ENCODE results near the gene LRRC8E. TPM values are rescaled to one million over a fixed set of nuclear protein-coding genes. Genes with fewer than 3 reads are reported as not detected.
"Not testable (repeated sequence)": the region's sequence is repeated elsewhere in the genome, so short reads cannot be mapped to it uniquely, and the experiment has no call there.

LRRC8E gene
- total RNA-seq, 2 donors from 2014 or later, result not detected

DNA sequence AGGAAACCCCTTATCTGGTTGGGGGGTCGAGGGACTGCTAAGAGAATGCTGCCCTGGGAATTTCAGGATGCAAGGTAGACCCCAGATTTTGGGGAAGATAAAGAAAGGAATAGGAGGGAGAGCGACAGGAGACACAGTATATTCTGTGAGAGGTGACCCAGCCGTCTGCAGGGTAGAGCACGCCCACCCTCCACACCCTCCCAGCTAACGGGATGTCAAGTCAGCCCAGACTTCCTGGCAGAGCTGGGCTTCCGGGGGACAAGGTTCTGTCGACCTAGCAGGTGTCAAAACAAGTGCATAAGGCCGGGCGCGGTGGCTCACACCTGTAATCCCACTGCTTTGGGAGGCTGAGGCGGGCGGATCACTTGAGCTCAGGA lies 13.4 kb upstream of the LRRC8E start:
- DNase-seq (no peak), ATAC-seq (replicated peaks in 1 of 2) (no peak)
- Mint-ChIP-seq H3K27ac (no peak overlapping the region), H3K9me3 (no peaks in the 10 kb centered on the region), H3K4me3 (peak overlapping the region; percentile 67 to 77), H3K4me1 (ENCODE audit: low read depth) (peaks cover 31% of the 10 kb centered on the region), H3K36me3 (ENCODE audit: insufficient read depth in 2 of 2) (no peaks in the 10 kb centered on the region), H3K27me3 (ENCODE audit: low read depth) (peaks cover 24% of the 10 kb centered on the region)

DNA sequence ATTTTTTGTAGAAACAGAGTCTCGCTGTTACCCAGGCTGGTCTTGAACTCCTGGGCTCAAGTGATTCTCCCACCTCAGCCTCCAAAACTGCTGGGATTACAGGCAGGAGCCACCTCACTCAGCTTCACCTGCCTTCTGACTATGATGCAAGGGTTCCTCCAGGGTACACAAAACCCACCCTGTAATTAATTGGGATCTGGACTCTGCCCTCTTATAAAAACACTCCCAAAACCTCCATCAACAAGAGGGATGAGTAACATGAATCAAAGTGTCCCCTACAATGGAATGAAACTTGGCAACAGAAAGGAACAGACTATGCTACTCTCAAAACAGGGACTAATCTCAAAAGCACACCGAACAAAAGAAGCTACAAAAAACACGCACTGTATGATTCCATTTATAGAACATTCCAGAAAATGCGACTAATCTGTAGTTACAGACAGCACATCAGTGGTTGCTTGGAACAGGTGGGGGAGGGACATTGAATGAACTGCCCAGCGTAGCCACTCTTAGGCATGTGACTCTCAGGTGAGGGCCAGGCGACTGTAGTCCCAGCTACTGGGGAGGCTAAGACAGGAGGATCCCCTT lies 11.0 kb upstream of the LRRC8E start:
- peaks cover 9% of the 10 kb centered on the region for H3K4me1 Mint-ChIP-seq (ENCODE audit: low read depth)
- no peak for ATAC-seq (replicated peaks in 1 of 2)
- no peak for DNase-seq
- peaks cover 11% of the 10 kb centered on the region for H3K27me3 Mint-ChIP-seq (ENCODE audit: low read depth)
- no peaks in the 10 kb centered on the region for H3K36me3 Mint-ChIP-seq (ENCODE audit: insufficient read depth in 2 of 2)
- H3K9me3 Mint-ChIP-seq, result peaks cover 0 to 3% of the 10 kb centered on the region in 2 donors
- H3K4me3 Mint-ChIP-seq, result no peak overlapping the region
- H3K27ac Mint-ChIP-seq, result no peak overlapping the region

DNA sequence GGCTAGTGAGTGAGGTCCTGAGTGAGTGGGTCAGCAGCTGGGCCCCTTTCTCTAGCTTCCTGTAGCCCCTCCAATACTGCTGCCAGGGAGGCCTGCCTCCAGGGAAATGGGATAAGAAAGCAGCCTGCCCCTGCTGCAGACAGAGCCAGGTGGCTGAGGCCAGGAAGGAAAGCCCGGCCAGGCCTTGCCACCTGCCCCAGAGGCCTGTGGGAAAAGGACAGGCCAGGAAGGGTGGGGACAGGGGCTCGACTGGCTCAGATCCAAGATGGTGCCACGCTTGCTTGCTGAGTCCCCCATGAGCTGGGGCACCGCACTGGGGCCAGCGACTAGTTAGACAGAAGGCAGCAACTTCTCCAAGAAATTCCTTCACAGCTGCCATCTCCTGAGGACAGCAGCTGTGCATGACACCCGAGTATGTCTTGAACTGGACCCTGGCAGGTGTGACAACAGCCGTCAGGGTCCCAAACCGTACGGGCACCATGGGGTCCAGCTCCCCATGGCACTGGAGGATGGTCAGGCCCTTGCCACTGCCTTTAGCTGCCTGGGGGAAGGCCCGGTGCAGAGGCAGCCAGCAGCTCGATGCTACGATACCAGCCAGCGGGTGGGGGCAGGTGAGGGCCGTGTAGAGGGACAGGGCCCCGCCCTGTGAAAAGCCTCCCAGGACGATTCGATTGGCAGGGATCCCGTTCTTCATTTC lies 9.1 kb upstream of the LRRC8E start:
- no peaks in the 10 kb centered on the region for H3K36me3 Mint-ChIP-seq (ENCODE audit: insufficient read depth in 2 of 2)
- no peak for DNase-seq
- no peaks in the 10 kb centered on the region for H3K27me3 Mint-ChIP-seq (ENCODE audit: low read depth)
- H3K9me3 Mint-ChIP-seq, result peaks cover 0 to 3% of the 10 kb centered on the region in 2 donors
- H3K4me1 Mint-ChIP-seq (ENCODE audit: low read depth), result peaks cover 4% of the 10 kb centered on the region
- H3K27ac Mint-ChIP-seq, result no peak overlapping the region
- no peak overlapping the region for H3K4me3 Mint-ChIP-seq
- ATAC-seq (replicated peaks in 1 of 2), result peak; percentile 27 to 68

DNA sequence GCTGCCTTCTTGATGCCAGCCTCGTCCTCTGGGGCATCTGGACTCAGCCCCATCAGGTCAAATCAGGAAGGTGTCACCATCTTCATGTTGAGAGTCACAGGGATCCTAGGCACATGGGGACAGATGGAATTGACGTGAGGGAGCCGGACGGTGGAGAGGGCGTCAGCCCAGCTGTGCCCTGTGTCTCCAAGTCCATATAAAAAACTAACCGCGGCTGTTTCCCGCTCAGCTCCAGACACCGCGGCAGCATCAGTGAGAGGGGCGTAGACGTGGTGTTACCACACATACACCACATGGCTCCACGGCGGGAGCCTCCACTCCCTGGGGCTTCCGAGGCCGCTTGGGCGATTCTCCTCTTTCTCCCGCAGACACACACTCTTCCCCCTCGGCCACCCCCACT lies 8.5 kb upstream of the LRRC8E start:
- no peaks in the 10 kb centered on the region for H3K36me3 Mint-ChIP-seq (ENCODE audit: insufficient read depth in 2 of 2)
- H3K27me3 Mint-ChIP-seq (ENCODE audit: low read depth), result no peaks in the 10 kb centered on the region
- peak; percentile 48 to 75 for ATAC-seq (replicated peaks in 1 of 2)
- H3K27ac Mint-ChIP-seq, result no peak overlapping the region
- no peak for DNase-seq
- H3K4me3 Mint-ChIP-seq, result no peak overlapping the region
- peaks cover under 1% of the 10 kb centered on the region for H3K4me1 Mint-ChIP-seq (ENCODE audit: low read depth)
- H3K9me3 Mint-ChIP-seq, result peaks cover 0 to 3% of the 10 kb centered on the region in 2 donors

DNA sequence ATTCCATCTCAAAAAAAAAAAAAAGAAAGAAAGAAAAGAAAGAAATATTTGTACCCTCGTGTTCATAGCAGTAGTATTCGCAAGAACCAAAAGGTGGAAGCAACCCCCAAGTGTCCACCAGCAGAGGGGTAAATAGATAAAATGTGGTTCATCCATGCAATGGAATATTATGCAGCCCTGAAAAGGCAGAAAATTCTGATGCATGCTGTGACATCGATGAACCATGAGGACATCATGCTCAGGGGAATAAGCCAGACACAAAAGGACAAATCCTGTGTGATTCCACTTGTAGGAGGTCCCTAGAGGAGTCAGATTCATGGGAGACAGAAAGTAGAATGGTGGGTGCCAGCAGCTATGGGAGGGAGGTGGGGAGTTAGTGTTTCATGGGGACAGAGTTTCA lies 6.4 kb upstream of the LRRC8E start:
- Mint-ChIP-seq H3K4me1 (ENCODE audit: low read depth) (no peaks in the 10 kb centered on the region), H3K27ac (no peak overlapping the region), H3K27me3 (ENCODE audit: low read depth) (no peaks in the 10 kb centered on the region)

DNA sequence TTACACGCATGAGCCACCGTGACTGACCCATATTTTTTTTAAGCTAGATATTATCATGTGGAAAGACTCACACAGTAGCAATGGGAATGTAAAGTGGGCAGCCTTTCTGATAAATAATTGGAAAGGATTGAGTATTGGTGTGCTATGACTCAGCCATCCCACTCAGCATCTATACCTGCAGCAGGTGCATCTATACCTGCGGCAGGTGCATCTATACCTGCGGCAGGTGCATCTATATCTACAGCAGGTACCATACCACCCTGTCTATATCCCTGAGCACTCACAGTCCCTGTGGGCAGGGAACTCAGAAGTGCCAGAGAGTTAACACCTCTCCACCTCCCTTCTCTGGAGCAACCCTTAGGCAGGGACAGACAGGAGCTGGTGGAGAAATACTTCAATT lies 5.2 kb upstream of the LRRC8E start:
- Mint-ChIP-seq H3K27me3 (ENCODE audit: low read depth) (no peaks in the 10 kb centered on the region), H3K9me3 (peaks cover 0 to 3% of the 10 kb centered on the region in 2 donors), H3K36me3 (ENCODE audit: insufficient read depth in 2 of 2) (no peaks in the 10 kb centered on the region), H3K4me3 (no peak overlapping the region), H3K27ac (no peak overlapping the region), H3K4me1 (ENCODE audit: low read depth) (no peaks in the 10 kb centered on the region)
- ATAC-seq (replicated peaks in 1 of 2) (no peak), DNase-seq (no peak)

More for the DNA sequence above, 6.4 kb upstream of the LRRC8E start:
- Mint-ChIP-seq H3K4me3 (no peak overlapping the region), H3K9me3 (peaks cover 0 to 3% of the 10 kb centered on the region in 2 donors), H3K36me3 (ENCODE audit: insufficient read depth in 2 of 2) (no peaks in the 10 kb centered on the region)
- DNase-seq (no peak), ATAC-seq (replicated peaks in 1 of 2) (no peak)

DNA sequence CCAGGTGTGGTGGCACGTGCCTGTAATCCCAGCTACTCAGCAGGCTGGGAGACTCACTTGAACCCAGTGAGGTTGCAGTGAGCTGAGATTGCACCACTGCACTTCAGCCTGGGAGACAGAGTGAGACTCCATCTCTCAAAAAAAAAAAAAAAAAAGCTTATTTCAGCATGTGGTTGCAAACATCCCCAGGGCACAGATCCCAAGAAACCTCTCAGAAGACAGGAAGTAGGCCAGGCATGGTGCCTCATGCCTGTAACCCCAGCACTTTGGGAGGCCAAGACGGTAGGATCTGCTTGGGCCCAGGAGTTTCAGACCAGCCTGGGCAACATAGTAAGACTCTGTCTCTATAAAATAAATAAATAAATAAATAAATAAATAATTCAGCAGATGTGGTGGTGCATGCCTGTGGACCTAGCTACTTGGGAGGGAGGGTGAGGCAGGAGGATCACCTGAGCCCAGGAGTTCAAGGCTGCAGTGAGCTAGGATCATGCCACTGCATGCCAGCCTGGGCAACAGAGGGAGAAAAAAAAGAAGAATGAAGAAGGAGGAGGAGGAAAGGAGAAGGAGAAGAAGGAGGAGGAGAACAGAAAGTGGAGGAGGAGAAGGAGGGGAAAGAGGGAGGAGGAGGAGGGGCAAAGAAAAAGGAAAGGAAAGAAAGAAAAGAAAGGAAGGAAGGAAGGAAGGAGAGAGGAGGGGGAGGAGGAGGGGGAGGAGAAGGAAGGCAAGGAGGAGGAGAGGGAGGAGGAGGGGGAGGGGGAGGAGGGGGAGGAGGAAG lies 4.3 kb upstream of the LRRC8E start:
- no peak overlapping the region for H3K4me3 Mint-ChIP-seq
- no peak overlapping the region for H3K27ac Mint-ChIP-seq
- H3K4me1 Mint-ChIP-seq (ENCODE audit: low read depth), result no peaks in the 10 kb centered on the region
- DNase-seq, result no peak
- H3K27me3 Mint-ChIP-seq (ENCODE audit: low read depth), result peaks cover 3% of the 10 kb centered on the region
- peaks cover 0 to 3% of the 10 kb centered on the region in 2 donors for H3K9me3 Mint-ChIP-seq
- H3K36me3 Mint-ChIP-seq (ENCODE audit: insufficient read depth in 2 of 2), result no peaks in the 10 kb centered on the region
- no peak for ATAC-seq (replicated peaks in 1 of 2)

DNA sequence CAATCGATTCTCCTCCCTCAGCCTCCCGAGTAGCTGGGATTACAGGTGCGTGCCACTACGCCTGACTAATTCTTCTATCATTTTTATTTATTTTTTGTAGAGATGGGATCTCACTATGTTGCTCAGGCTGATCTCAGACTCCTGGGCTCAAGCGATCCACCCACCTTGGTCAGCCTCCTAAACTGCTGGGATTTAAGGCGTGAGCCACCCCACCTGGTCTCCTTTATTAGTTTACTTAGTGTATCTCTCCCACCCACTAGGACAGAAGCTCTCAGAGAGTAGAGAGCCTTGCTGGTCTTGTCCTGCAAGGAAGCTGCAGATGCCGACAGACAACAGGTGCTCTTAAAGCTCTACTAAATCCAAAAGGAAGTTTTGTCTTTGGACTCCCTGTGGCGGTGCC lies 2.5 kb upstream of the LRRC8E start:
- Mint-ChIP-seq H3K27ac (no peak overlapping the region), H3K4me1 (ENCODE audit: low read depth) (no peaks in the 10 kb centered on the region), H3K27me3 (ENCODE audit: low read depth) (peaks cover 15% of the 10 kb centered on the region), H3K9me3 (peaks cover 0 to 3% of the 10 kb centered on the region in 2 donors), H3K4me3 (no peak overlapping the region), H3K36me3 (ENCODE audit: insufficient read depth in 2 of 2) (no peaks in the 10 kb centered on the region)
- DNase-seq (no peak), ATAC-seq (replicated peaks in 1 of 2) (no peak)

DNA sequence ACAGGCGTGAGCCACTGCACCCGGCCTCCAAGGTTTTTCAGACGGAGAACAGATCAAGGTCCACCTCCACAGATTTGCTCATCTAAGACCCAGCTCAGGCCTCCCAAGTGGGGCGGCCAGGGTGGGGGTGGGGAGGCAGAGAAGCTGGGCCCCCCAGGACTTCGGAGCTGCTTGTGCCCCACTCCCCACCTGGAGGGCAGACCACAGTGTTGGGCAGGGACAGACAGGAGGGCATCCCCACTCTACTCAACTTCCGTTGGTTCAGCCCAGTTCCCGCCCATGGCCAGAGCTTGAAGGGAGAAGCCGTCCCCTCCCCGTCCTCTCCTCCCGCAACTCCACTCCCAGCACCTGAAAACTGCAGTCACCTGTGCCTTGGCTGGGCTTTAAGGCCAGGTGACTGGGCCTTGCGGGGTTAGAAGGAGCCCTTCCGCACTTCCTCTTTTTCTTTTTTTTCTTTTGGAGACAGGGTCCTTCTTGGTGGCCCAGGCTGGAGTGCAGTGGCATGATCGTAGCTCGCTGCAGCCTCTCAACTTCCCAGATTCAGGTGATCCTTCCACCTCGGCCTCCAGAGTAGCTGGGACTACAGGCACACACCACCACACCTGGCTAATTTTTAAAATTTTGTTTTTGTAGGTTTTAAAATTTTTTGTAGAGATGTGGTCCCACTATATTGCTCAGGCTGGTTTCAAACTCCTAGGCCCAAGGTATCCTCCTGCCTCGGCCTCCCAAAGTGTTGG lies 734 bp upstream of the LRRC8E start:
- no peak overlapping the region for H3K4me3 Mint-ChIP-seq
- H3K4me1 Mint-ChIP-seq (ENCODE audit: low read depth), result no peaks in the 10 kb centered on the region
- peaks cover 15% of the 10 kb centered on the region for H3K27me3 Mint-ChIP-seq (ENCODE audit: low read depth)
- ATAC-seq (replicated peaks in 1 of 2), result no peak
- H3K9me3 Mint-ChIP-seq, result no peaks in the 10 kb centered on the region
- H3K36me3 Mint-ChIP-seq (ENCODE audit: insufficient read depth in 2 of 2), result no peaks in the 10 kb centered on the region
- no peak overlapping the region for H3K27ac Mint-ChIP-seq
- no peak for DNase-seq

DNA sequence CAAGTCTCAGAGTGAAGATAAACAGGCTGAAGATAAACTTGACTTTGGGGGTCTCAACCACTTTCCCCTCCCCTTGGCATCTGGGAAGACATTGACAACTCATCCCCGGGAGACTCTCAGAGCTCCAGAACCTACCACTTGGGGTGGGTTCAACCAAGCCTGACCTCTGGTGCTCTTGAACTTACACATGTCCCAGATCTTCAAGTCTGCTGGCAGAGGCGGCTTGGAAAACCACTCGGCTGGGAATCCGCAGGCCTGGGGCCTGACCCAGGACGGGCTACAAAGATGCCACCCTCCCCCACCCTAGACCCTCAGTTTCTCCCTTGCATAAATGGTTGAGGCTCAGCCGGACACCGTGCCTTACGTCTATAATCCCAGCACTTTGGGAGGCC lies 512 bp downstream of the LRRC8E start:
- Mint-ChIP-seq H3K27me3 (ENCODE audit: low read depth) (peaks cover 15% of the 10 kb centered on the region), H3K4me1 (ENCODE audit: low read depth) (no peaks in the 10 kb centered on the region), H3K36me3 (ENCODE audit: insufficient read depth in 2 of 2) (no peaks in the 10 kb centered on the region), H3K4me3 (no peak overlapping the region), H3K9me3 (no peaks in the 10 kb centered on the region), H3K27ac (no peak overlapping the region)
- ATAC-seq (replicated peaks in 1 of 2) (no peak), DNase-seq (no peak)

DNA sequence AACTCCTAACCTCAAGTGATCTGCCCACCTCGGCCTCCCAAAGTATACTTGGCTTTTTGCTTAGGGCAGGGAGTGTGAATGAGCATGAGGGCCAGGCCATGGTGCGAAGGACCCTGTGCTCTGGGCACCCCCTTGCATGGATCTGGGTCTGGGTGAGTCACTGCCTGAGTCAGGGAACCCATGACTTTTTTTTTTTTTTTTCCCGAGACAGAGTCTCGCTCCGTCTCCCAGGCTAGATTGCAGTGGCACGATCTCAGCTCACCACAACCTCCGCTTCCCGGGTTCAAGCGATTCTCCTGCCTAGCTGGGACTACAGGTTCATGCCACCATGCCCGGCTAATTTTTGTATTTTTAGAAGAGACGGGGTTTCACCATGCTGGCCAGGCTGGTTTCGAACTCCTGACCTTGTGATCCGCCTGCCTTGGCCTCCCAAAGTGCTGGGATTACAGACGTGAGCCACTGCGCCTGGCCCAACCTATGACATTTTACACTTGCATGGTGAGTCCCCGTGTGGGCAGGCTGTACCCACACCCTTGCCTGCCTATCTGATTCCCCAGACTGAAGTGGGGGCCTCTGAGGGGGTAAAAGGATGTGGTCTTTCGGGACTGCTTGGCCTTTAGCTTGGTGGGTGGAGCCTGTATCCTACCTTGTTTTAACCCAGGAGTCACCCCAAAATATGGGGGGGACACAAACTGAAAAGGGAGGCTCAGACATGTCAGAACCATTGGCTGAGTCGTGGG lies 5.2 kb downstream of the LRRC8E start:
- H3K36me3 Mint-ChIP-seq (ENCODE audit: insufficient read depth in 2 of 2); ATAC-seq (replicated peaks in 1 of 2); H3K4me1 Mint-ChIP-seq (ENCODE audit: low read depth); H3K4me3 Mint-ChIP-seq; DNase-seq; H3K9me3 Mint-ChIP-seq; H3K27ac Mint-ChIP-seq: not testable (repeated sequence)
- H3K27me3 Mint-ChIP-seq (ENCODE audit: low read depth), result peaks cover 20% of the 10 kb centered on the region

DNA sequence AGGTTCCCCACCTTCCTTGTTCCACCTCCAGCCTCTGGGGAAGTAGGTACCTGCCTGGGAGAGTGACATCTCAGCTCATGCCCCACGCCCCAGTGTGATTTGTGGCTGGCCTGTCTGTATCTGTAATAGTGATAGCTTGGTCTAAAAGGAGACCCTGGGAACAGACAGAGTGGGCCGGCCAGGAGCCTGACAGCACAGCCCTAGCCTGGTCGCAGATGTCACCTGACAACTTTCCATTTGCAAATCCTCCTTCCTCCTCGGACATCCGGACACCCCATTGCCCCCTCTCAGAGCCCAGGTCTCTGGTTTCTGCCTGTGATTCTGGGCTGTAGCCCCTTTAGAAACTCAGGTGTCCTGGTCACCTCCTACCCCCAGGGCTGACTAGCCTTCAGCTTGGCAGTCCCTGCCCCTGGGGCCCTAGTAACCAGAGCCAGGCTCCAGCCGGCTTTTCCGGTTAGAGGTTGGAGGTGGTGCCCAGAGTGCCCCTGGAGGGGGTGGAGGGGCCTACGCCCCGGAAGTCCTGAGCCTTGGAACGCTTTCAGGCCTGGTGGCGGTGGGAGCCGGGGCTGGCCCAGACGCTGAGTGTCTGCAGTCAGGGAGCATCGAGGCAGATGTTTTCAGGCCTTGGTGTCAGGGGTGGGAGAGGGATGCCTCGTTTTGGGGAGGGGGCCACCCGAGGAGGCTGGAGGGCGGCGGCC lies 6.5 kb downstream of the LRRC8E start:
- H3K36me3 Mint-ChIP-seq (ENCODE audit: insufficient read depth in 2 of 2), result no peaks in the 10 kb centered on the region
- DNase-seq (no peak), ATAC-seq (replicated peaks in 1 of 2) (no peak)
- H3K27me3 Mint-ChIP-seq (ENCODE audit: low read depth), result peaks cover 9% of the 10 kb centered on the region
- no peaks in the 10 kb centered on the region for H3K9me3 Mint-ChIP-seq
- no peak overlapping the region for H3K27ac Mint-ChIP-seq
- H3K4me3 Mint-ChIP-seq, result no peak overlapping the region
- peaks cover 4% of the 10 kb centered on the region for H3K4me1 Mint-ChIP-seq (ENCODE audit: low read depth)

All from activated T-cell treated with anti-CD3 and anti-CD28 coated beads, Interleukin-2, amount 50 U/mL, for 72 hours (primary cell).